Testis (tissue), 2 donors: ENCODE results near the gene ACBD3.

Source experiments
- CTCF ChIP-seq, 3 experiments: fragments of 450-650 bp in 2 of 3; fragments of 200-600 bp in 1 of 3; sonication (generic) in 1 of 3; IDR thresholded peaks; one replicate each; pipeline ENCODE4 v1.5.1; 2016 to 2019; ENCODE audit warnings: antibody characterized with exemption in 3 of 3, mild to moderate bottlenecking in 2 of 3, moderate library complexity in 1 of 3
- POLR2A ChIP-seq: fragments of 450-650 bp; IDR thresholded peaks from one replicate; pipeline ENCODE4 v1.6.1; 2017; ENCODE audit warnings: antibody characterized with exemption, mild to moderate bottlenecking, moderate library complexity

GRCh38 chr1:226129230-226129629 lies 57.3 kb downstream of the ACBD3 start:
- TF ChIP-seq CTCF (IDR thresholded peaks at IDR 0.05) (no peak), POLR2A (no peak)
